K562 (cell line): ENCODE data around the gene PALLD. TPM values are rescaled to one million over a fixed set of nuclear protein-coding genes. Genes with fewer than 3 reads are reported as not detected.

Experiments used
- ATAC-seq: fragments of 200-7000 bp; cut with Tn5 transposase; 3 replicates; pipeline ENCODE4 v1.9.1; 2020; ENCODE audit warnings: moderate library complexity
- BruUV-seq: library from RNA; stranded (reverse); fragments of 400-500 nt; replicated peaks from 2 replicates; lab custom pipeline; 2021; lab: Mats Ljungman, UMichigan
- CTCF ChIA-PET: fragments of 300-600 bp; formaldehyde crosslinking; extraction: SDS; loops from one replicate; lab custom pipeline; 2021; ENCODE audit warnings: low intra/inter-chr PET ratio; lab: Yijun Ruan, JAX
- POLR2A ChIA-PET: fragments of 300-600, 350-650 bp; sonication (Branson Sonifier 250); formaldehyde crosslinking; extraction: SDS; loops from one replicate; lab custom pipeline; 2021; ENCODE audit warnings: antibody characterized with exemption, inconsistent platforms; lab: Yijun Ruan, JAX
- DNase-seq, 4 experiments: peaks; one replicate each; pipeline versions ENCODE4 v3.0.0 to v3.0.0-alpha.2; 2011 to 2018; ENCODE audit warnings: low spot score in 3 of 4, mixed read lengths in 3 of 4; ENCODE audit errors: extremely low read depth in 1 of 4
- FAIRE-seq: peaks from 2 replicates; lab custom pipeline; 2011; peaks lifted over from hg19 to GRCh38; lab: Jason Lieb, UNC
- H2AFZ ChIP-seq: 2 replicates; pipeline ENCODE4 v1.6.0; 2011; ENCODE audit warnings: low read depth, low read length, control low read depth, inconsistent platforms
- H3K27ac ChIP-seq: fragments of 200-600 bp; 3 replicates; pipeline ENCODE4 v1.8.0; 2011; ENCODE audit warnings: low read depth, mild to moderate bottlenecking, control low read depth, inconsistent platforms, low read length, moderate library complexity, mixed read lengths; ENCODE audit errors: extremely low read depth
- H3K27me3 ChIP-seq, 2 experiments: fragments of 300-600 bp in 1 of 2; 2 replicates in 1 of 2; 3 replicates in 1 of 2; pipeline versions ENCODE4 v1.6.0 to v1.8.0; 2011; ENCODE audit warnings: inconsistent platforms in 2 of 2, low read length in 2 of 2, mild to moderate bottlenecking in 1 of 2, mixed read lengths in 1 of 2, moderate library complexity in 1 of 2; ENCODE audit not compliant: control insufficient read depth in 2 of 2, insufficient read depth in 2 of 2
- H3K36me3 ChIP-seq: fragments of 300-600 bp; 3 replicates; pipeline ENCODE4 v1.8.0; 2011; ENCODE audit warnings: mild to moderate bottlenecking, low read length, inconsistent platforms; ENCODE audit not compliant: control insufficient read depth, insufficient read depth
- H3K4me1 ChIP-seq, 2 experiments: fragments of 200-600 bp in 1 of 2; replicated peaks in 1 of 2; 2 replicates in 1 of 2; 3 replicates in 1 of 2; pipeline versions ENCODE4 v1.5.1 to v1.8.0; 2011; ENCODE audit warnings: inconsistent platforms in 2 of 2, low read length in 2 of 2, mild to moderate bottlenecking in 1 of 2, mixed read lengths in 1 of 2, moderate library complexity in 1 of 2; ENCODE audit not compliant: control insufficient read depth in 2 of 2, insufficient read depth in 2 of 2
- H3K4me2 ChIP-seq: 2 replicates; pipeline ENCODE4 v1.6.1; 2011; ENCODE audit warnings: low read length, control low read depth, inconsistent platforms, mixed read lengths; ENCODE audit not compliant: insufficient read depth
- H3K4me3 ChIP-seq: fragments of 200-600 bp; sonication (generic), shearing (Covaris generic); 2 replicates; pipeline ENCODE4 v1.5.1; 2016; ENCODE audit warnings: control low read depth, inconsistent platforms
- H3K79me2 ChIP-seq: fragments of 200-600 bp; 3 replicates; pipeline ENCODE4 v1.8.0; 2011; ENCODE audit warnings: low read length, inconsistent platforms; ENCODE audit not compliant: control insufficient read depth, insufficient read depth
- H3K9ac ChIP-seq, 2 experiments: 2 replicates each; pipeline versions ENCODE4 v1.6.0 to v1.6.1; 2011; ENCODE audit warnings: low read depth in 2 of 2, low read length in 2 of 2, control low read depth in 1 of 2, inconsistent platforms in 1 of 2, mild to moderate bottlenecking in 1 of 2, mixed read lengths in 1 of 2; ENCODE audit not compliant: insufficient read depth in 1 of 2
- H3K9me1 ChIP-seq: one replicate; pipeline ENCODE4 v1.6.0; 2011; ENCODE audit warnings: inconsistent platforms, mild to moderate bottlenecking, low read length, moderate library complexity; ENCODE audit not compliant: control insufficient read depth, insufficient read depth
- H3K9me3 ChIP-seq: replicated peaks from 2 replicates; pipeline ENCODE4 v1.5.1; 2011; ENCODE audit warnings: low read depth, low read length, inconsistent platforms; ENCODE audit not compliant: control insufficient read depth, insufficient read depth
- H4K20me1 ChIP-seq: replicated peaks from 2 replicates; pipeline ENCODE4 v1.6.1; 2011; ENCODE audit warnings: low read length, inconsistent platforms, mixed read lengths; ENCODE audit not compliant: control insufficient read depth, insufficient read depth
- MEF2D ChIP-seq: conservative IDR thresholded peaks from 2 replicates; pipeline ENCODE4 v1.6.1; 2016; ENCODE audit warnings: low read depth, missing genetic modification characterization, missing compliant biosample characterization
- POLR2AphosphoS2 ChIP-seq: IDR thresholded peaks from 2 replicates; pipeline ENCODE4 v1.6.1; 2012; ENCODE audit warnings: low read length, improper control_type of control experiment
- POLR2B ChIP-seq: fragments of 450-650 bp; IDR thresholded peaks from 2 replicates; pipeline ENCODE4 v1.6.1; 2018; ENCODE audit warnings: low read depth; ENCODE audit not compliant: partially characterized antibody
- SMAD2 ChIP-seq: fragments of 150-350 bp; IDR thresholded peaks from 2 replicates; pipeline ENCODE4 v1.6.1; 2014; ENCODE audit warnings: low read depth, mild to moderate bottlenecking, low read length
- SRSF3 ChIP-seq: fragments of 200-400 bp; formaldehyde crosslinking; IDR thresholded peaks from 2 replicates; pipeline ENCODE4 v1.6.1; 2016; ENCODE audit warnings: mild to moderate bottlenecking, low read length, moderate library complexity; ENCODE audit not compliant: insufficient read depth
- WGBS: fragments of 100-300 bp; shearing (Covaris generic); methylation state at CpG from one replicate; pipeline ENCODE4 v1.1.6; 2016; ENCODE audit warnings: low coverage, mixed read lengths; ENCODE audit not compliant: insufficient coverage; ENCODE audit errors: missing lambda C conversion rate; 5-methylcytosine and 5-hydroxymethylcytosine counted together
- in situ Hi-C: fragments of 300-500 bp; cut with MboI; formaldehyde crosslinking; loops from 4 replicates; pipeline ENCODE4 v1.15.0; 2018; ENCODE audit warnings: inconsistent platforms, mixed read lengths
- intact Hi-C: fragments of 100-400 bp; cut with micrococcal nuclease; formaldehyde crosslinking; loops from 2 replicates; pipeline ENCODE4 v1.14.2; 2022
- polyA plus RNA-seq, 8 experiments: library from polyadenylated mRNA; depleted of rRNA in 4 of 8; stranded (reverse) in 5 of 8; unstranded in 3 of 8; fragments of >200 nt; fragmentation: Nextera tagmentation in 2 of 8; fragmentation: Illumina TruSeq in 1 of 8; extraction: Ambion mirVana in 2 of 8; extraction: Trizol in 1 of 8; gene quantifications; 2 replicates each; pipeline versions ENCODE4 v1.2.1 to v1.2.3, GENCODE V29; 2011 to 2014; ENCODE audit warnings: inconsistent platforms in 1 of 8, missing spikeins in 1 of 8
- total RNA-seq, 7 experiments: library from RNA; depleted of rRNA in 6 of 7; stranded (reverse); fragments of >200 nt in 6 of 7; fragmentation: Illumina TruSeq in 2 of 7; extraction: Trizol in 2 of 7; gene quantifications; 2 replicates each; pipeline versions ENCODE4 v1.2.1 to v1.2.3, GENCODE V29; 2011 to 2021; ENCODE audit warnings: low replicate concordance in 1 of 7
- TF ChIP-seq, protein P1 (sequence below): fragments of 250-450 bp; sonication (Bioruptor Pico); IDR thresholded peaks from 2 replicates; pipeline ENCODE4 v1.4.0; 2020; ENCODE audit warnings: mild to moderate bottlenecking, moderate library complexity, borderline replicate concordance

Gene PALLD
- total and polyA plus RNA-seq, 9 of the 15 experiments (the other 6 are each of a cell fraction or from before 2014, with no cell fraction given): 0.01 to 0.35 (median 0.06) TPM; not detected in 3

DNA sequence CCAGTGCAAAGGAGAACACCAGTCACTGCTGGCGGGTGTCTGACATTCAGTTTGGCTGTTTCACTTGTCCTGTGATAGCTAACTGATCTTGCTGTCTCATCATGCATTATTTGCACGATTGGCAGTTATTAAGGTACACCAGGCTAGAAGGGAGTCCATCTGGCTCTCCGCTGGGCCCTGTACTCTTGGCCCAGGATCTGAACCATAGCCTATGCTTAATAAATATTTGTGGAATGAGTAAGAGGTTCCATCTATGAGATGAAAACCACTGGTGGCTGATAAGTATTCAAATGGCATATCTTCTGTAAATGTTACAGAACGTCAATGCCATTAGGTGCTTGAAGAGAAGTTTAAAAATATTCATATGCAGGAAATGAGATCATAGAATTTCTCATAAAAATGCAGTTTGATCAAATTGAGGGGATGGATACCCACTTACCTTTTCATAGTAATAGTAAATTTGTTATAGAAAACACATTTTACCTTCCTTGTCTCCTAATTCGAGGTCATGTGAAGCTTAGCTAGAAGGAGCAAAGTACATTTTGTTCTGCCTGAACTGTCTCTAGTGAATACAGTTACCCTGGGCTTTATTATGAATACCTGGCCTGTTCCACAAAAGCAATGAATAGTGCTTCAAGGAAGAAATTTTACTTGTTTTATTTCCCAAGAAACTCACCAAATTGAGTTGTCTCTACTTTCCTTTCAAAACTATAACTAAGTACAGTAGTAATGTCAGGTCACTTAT, 299.7 kb downstream of the PALLD start:
- Histone ChIP-seq H3K27ac (no peak overlapping the region), H3K79me2 (no peaks in the 10 kb centered on the region), H3K4me1 (no peaks in the 10 kb centered on the region), H3K9me1 (no peaks in the 10 kb centered on the region), H3K9ac (no peak overlapping the region), H3K27me3 (peaks cover 0 to 5% of the 10 kb centered on the region in 2 experiments; a peak in 1 of 5 replicates), H3K4me2 (no peak overlapping the region), H3K9me3 (no peaks in the 10 kb centered on the region), H4K20me1 (no peaks in the 10 kb centered on the region), H3K36me3 (no peaks in the 10 kb centered on the region), H3K4me3 (no peak overlapping the region)
- intact Hi-C loops: no loop called here
- FAIRE-seq: no peak
- ChIA-PET CTCF (no interaction called here), POLR2A (no interaction called here)
- 2% methylated on average over 5 of the region's 5 CpGs for WGBS
- in situ Hi-C loops: no loop called here
- TF ChIP-seq POLR2AphosphoS2: no peak
- no peak for TF ChIP-seq SMAD2
- TF ChIP-seq, protein P1, sequence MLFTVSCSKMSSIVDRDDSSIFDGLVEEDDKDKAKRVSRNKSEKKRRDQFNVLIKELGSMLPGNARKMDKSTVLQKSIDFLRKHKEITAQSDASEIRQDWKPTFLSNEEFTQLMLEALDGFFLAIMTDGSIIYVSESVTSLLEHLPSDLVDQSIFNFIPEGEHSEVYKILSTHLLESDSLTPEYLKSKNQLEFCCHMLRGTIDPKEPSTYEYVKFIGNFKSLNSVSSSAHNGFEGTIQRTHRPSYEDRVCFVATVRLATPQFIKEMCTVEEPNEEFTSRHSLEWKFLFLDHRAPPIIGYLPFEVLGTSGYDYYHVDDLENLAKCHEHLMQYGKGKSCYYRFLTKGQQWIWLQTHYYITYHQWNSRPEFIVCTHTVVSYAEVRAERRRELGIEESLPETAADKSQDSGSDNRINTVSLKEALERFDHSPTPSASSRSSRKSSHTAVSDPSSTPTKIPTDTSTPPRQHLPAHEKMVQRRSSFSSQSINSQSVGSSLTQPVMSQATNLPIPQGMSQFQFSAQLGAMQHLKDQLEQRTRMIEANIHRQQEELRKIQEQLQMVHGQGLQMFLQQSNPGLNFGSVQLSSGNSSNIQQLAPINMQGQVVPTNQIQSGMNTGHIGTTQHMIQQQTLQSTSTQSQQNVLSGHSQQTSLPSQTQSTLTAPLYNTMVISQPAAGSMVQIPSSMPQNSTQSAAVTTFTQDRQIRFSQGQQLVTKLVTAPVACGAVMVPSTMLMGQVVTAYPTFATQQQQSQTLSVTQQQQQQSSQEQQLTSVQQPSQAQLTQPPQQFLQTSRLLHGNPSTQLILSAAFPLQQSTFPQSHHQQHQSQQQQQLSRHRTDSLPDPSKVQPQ: no peak
- no peak for TF ChIP-seq POLR2B
- TF ChIP-seq SRSF3: no peak
- TF ChIP-seq MEF2D: no peak
- TF ChIP-seq, all 486 proteins: peak for 0
- no peak overlapping the region for H2AFZ ChIP-seq
- ATAC-seq (no peak), DNase-seq (no peak)
- BruUV-seq: no TSS peak
